Panc1 (cell line): ENCODE measurements around the gene ZNF580.

ENCODE experiments used
- POLR2AphosphoS5 ChIP-seq: IDR thresholded peaks from 2 replicates; pipeline ENCODE4 v1.6.1; 2012; ENCODE audit warnings: mild to moderate bottlenecking, low read depth, low read length, moderate library complexity
- REST ChIP-seq, 2 experiments: IDR thresholded peaks; 2 replicates each; pipeline ENCODE4 v1.6.1; 2011 to 2012; ENCODE audit warnings: low read depth in 2 of 2, control low read depth in 1 of 2, low read length in 1 of 2, mild to moderate bottlenecking in 1 of 2, moderate library complexity in 1 of 2; ENCODE audit not compliant: insufficient read depth in 1 of 2
- SIN3A ChIP-seq: IDR thresholded peaks from 2 replicates; pipeline ENCODE4 v1.6.1; 2012; ENCODE audit warnings: low read depth, mild to moderate bottlenecking, low read length, moderate library complexity, borderline replicate concordance; ENCODE audit not compliant: insufficient read depth
- TF ChIP-seq, protein P1 (sequence below): fragments of 450-650 bp; IDR thresholded peaks from 2 replicates; pipeline ENCODE4 v1.5.1; 2017; ENCODE audit warnings: mild to moderate bottlenecking

DNA sequence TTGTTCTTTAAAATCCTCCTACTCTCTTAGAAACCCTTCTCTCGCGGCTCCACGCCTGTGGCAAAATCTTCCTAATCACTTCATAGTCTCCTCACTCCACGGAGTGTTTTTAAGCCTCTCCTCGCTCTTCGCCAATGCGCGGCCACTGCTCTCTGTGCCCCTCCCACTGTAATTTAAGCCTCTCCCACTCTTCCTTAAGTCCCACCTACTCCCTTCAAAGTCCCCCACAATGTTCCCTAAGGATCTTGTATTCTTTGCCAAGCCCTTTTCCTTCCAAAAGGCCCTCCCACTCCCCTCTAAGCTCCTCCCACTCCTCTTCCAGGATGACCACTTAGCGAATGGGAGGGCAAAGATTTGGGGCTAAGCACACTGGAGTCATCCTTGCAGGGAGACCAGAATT, 42.8 kb upstream of the ZNF580 start:
- TF ChIP-seq SIN3A (no peak), REST (IDR thresholded peaks at IDR 0.05; ENCODE audit: insufficient read depth in 1 of 2, low read depth in 2 of 2, low read length in 1 of 2) (no peak), POLR2AphosphoS5 (no peak)
- TF ChIP-seq, protein P1, sequence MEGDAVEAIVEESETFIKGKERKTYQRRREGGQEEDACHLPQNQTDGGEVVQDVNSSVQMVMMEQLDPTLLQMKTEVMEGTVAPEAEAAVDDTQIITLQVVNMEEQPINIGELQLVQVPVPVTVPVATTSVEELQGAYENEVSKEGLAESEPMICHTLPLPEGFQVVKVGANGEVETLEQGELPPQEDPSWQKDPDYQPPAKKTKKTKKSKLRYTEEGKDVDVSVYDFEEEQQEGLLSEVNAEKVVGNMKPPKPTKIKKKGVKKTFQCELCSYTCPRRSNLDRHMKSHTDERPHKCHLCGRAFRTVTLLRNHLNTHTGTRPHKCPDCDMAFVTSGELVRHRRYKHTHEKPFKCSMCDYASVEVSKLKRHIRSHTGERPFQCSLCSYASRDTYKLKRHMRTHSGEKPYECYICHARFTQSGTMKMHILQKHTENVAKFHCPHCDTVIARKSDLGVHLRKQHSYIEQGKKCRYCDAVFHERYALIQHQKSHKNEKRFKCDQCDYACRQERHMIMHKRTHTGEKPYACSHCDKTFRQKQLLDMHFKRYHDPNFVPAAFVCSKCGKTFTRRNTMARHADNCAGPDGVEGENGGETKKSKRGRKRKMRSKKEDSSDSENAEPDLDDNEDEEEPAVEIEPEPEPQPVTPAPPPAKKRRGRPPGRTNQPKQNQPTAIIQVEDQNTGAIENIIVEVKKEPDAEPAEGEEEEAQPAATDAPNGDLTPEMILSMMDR, result no peak
